Stimulated activated naive CD8-positive, alpha-beta T cell treated with anti-CD3 and anti-CD28 coated beads, Interleukin-15, Interleukin-2, amounts not matched to agents 100 ng/mL and 50 ng/mL, for 24 hours (primary cell): Measurements from ENCODE around the gene KCNH2.

ENCODE experiments used
- H3K27ac Mint-ChIP-seq: one replicate; pipeline ENCODE4 v1.8.0; 2021; ENCODE audit warnings: mild to moderate bottlenecking, mixed read lengths
- H3K27me3 Mint-ChIP-seq: one replicate; pipeline ENCODE4 v1.8.0; 2021; ENCODE audit warnings: mixed read lengths
- H3K36me3 Mint-ChIP-seq: one replicate; pipeline ENCODE4 v1.8.0; 2021; ENCODE audit warnings: low read depth, mixed read lengths
- H3K4me1 Mint-ChIP-seq: one replicate; pipeline ENCODE4 v1.8.0; 2021; ENCODE audit warnings: low read depth, mixed read lengths
- H3K4me3 Mint-ChIP-seq: one replicate; pipeline ENCODE4 v1.8.0; 2021; ENCODE audit warnings: mild to moderate bottlenecking, mixed read lengths
- H3K9me3 Mint-ChIP-seq: one replicate; pipeline ENCODE4 v1.8.0; 2021; ENCODE audit warnings: mixed read lengths

Gene KCNH2

DNA sequence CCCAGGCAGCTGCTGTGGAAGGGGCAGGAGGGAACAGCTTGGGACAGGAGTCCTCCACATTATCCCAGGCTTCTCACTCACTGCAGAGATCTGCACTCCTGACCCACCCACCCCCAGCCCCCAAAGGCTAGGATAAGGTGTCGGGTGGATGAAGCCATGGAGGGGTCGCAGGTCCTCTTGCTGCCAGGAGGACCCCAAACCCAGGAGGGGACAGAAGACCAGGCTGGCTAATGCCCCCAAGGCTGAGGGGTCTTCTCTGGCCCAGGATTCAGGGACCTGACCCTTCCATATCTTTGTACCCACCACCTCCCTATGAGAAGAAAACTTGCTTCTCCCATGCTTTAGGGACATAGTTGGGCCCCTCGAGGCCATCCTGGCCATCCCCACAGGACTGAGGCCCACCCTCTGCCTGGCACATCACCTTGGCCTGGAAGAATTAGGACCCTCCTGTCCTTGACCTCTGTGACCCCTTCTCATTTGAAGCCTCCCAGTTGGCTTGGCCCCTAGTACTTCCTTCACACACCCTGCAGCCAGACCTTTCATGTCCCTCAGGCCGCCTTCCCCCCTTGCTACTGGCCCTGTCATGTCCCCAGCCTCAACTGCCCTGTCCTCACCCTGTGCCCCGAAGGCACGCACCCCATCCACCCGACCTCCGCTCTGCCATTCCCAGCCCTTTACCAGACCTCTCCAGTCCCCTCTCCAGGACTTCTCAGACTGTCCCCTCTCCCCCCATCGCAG, 21.6 kb downstream of the KCNH2 start:
- no peaks in the 10 kb centered on the region for H3K9me3 Mint-ChIP-seq
- no peaks in the 10 kb centered on the region for H3K36me3 Mint-ChIP-seq
- peaks cover 7% of the 10 kb centered on the region for H3K4me1 Mint-ChIP-seq
- no peak overlapping the region for H3K4me3 Mint-ChIP-seq
- no peak overlapping the region for H3K27ac Mint-ChIP-seq
- H3K27me3 Mint-ChIP-seq, result peaks cover 37% of the 10 kb centered on the region

DNA sequence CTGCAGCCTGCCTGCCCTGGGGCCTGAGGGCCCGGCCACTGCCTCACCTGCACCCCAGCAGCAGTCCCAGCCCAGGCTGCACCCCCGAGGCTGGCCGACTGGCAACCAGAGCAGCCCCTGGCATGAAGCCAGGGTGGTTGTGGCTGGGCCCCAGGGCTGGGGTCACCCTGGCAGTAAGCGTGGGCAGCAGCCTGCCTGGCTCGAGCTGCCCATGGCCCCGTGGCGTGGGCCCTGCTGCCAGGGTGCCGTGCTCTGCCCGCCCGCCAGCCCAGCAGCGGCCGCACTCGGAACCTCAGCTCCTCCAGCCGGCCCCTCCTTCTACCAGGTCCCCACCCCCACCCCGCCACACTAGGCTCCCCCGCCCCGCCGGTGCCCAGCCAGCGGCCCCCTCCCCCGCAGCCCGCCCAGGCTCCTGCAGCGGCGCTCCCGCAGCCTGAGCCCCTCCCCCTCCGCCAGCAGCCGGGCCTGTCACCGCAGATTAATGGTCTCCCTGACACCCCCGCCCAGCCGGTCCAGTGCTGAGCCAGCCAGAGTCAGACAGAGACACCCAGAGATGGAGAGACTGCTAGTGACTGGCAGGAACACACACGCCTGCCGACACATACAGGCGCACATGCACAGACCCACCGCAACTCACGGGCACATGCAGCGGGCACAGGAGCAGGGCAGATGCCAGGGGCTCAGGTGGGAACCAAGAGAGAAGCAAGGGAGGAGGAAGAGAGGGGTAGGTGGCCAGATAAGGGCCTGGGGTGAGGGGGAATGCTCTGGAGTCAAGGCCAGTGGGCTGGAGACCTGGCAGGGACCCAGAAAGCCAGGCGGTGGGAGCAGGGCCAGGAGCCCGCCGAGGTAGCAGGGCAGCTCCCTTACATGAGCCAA, 22.4 kb downstream of the KCNH2 start:
- no peak overlapping the region for H3K27ac Mint-ChIP-seq

DNA sequence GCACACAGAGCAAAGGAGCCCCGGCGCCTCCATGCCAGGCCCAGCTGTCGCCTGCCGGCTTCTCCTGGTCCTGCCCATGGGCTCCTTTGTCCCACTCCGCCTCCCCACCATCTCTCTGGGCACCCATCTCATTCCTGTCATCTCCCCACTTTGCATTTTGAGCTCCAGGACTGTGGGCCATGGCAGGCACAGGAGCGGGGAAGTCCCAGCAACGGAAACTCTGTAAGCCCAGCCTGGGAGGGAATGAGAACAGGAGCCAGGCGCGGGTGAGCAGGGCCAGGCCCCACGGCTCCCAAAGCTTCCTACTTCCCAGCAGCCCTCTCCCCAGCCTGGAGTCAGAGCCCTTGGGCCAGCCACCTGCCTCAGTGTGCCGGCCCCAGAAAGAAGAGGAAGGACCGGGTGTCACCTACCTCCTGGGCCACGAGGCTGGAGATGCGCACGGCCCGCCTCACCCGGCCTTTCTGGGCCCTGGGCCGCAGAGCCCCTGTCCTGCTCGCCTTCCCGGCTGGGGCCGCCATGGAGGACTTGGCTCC, 23.1 kb downstream of the KCNH2 start:
- Mint-ChIP-seq H3K27me3 (peaks cover 32% of the 10 kb centered on the region), H3K4me3 (no peak overlapping the region), H3K9me3 (no peaks in the 10 kb centered on the region), H3K36me3 (no peaks in the 10 kb centered on the region), H3K27ac (no peak overlapping the region), H3K4me1 (peaks cover 7% of the 10 kb centered on the region)

More for the DNA sequence above, 22.4 kb downstream of the KCNH2 start:
- Mint-ChIP-seq H3K9me3 (no peaks in the 10 kb centered on the region), H3K4me1 (peaks cover 7% of the 10 kb centered on the region), H3K27me3 (peaks cover 37% of the 10 kb centered on the region), H3K36me3 (no peaks in the 10 kb centered on the region), H3K4me3 (no peak overlapping the region)

DNA sequence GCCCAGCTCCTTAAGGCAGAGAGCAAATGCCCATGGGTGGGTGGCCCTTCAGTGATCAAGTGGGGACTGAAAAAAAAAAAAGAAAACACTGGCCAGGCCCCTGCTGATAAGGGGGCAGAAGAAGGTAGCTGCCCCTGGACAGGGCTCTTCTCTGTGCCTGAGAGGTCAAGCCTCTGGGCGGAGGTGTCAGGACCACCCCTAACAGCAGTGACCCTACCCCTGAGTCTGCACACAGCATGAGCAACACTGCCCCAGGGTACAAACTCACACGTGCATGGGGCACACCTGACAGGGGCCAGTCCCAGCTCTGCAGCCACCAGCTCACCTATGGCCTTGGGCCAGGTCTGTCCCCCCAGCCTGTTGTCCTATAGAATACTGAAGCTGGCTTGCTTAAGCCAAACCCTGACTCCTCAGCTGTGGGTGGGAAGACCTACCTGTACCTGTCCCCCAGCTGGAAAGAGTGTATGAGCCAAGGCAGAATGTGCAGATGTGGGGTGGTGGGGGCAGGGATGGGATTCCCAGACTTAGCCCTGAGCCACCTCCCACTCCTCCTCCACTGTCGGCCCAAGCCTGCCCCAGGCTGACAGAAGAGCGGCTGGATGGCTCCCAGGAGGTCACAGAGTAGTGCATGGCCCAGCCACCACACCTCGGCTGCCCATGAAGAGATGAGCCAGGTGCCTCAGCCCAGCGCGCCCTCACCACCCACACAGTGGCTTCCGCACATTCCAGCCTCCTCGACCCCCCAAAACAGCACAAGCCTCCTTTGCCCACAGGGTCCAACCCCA, 23.7 kb downstream of the KCNH2 start:
- H3K27me3 Mint-ChIP-seq, result peaks cover 25% of the 10 kb centered on the region
- peaks cover 7% of the 10 kb centered on the region for H3K4me1 Mint-ChIP-seq
- H3K9me3 Mint-ChIP-seq, result no peaks in the 10 kb centered on the region
- no peak overlapping the region for H3K27ac Mint-ChIP-seq
- no peaks in the 10 kb centered on the region for H3K36me3 Mint-ChIP-seq
- H3K4me3 Mint-ChIP-seq, result no peak overlapping the region

DNA sequence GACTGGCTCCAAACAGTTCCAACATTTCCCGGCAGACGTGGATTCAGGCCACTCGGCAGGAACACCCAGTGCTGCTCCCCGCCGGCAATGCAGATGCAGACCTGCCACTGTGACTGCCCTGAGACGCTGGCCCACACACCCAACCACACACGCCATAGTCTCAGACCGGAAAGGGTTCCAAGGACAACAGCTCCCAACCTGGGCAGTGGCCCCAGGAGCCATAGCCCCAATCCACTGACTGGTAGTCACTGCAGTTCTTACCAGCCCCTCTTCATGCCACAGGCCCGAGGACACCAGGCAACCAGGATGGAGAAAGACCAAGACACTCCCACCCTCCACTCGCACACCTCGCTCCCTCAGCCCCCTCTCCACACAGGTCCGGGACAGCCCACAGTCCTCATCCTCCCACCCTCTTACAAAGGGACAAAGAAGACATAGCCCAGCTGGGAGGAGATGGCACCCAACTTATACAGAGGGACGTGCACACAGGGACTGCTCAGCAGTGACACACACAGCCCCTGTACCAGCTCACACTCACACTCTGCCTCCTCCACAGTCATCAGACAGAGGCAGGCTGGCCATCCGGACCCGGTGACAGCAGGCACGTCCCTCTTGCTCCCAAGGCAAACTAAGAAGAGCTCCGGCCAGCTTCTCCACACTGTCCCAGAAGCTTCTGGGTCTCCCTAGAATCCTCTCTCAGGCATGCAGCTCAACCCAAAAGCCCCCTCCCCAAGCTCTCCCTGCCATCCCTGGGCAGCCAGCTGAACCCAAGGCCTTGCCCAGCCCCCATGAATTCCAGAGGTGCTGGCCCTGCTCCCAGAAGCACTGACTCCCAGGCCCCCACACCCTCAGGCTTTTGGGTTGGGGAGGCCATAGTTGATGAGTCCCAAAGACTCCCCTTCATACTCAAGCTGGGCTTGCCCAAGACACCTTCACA, 24.8 kb downstream of the KCNH2 start:
- H3K27ac Mint-ChIP-seq, result no peak overlapping the region

DNA sequence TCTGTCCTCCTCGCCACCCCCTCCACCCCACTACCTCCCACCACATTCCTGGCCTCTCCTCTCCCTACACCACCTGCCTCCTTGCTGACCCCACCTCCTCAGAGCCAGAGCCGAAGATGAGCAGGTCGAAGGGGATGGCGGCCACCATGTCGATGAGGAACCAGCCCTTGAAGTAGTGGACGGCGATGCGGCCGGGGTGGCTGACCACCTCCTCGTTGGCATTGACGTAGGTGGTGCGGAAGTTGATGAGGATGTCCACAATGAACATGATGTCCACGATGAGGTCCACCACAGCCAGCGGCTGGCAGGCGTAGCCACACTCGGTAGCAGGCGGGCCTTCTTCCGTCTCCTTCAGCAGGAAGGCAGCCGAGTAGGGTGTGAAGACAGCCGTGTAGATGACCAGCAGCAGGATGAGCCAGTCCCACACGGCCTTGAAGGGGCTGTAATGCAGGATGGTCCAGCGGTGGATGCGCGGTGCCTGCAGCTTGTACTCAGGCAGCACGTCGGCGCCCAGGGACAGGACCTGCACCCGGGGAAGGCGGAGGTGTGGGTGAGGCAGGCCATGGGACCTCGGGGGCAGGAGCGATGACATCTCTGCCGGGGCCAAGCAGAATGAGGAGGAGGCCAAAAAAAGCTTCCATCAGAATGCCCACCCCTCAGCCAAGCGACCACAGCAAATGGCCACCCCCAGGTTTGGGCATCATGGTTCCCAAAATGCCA, 25.6 kb downstream of the KCNH2 start:
- Mint-ChIP-seq H3K27me3 (peaks cover 17% of the 10 kb centered on the region), H3K27ac (no peak overlapping the region)

More for the DNA sequence above, 24.8 kb downstream of the KCNH2 start:
- H3K4me1 Mint-ChIP-seq, result peaks cover under 1% of the 10 kb centered on the region
- peaks cover 21% of the 10 kb centered on the region for H3K27me3 Mint-ChIP-seq
- H3K36me3 Mint-ChIP-seq, result no peaks in the 10 kb centered on the region
- H3K4me3 Mint-ChIP-seq, result no peak overlapping the region
- no peaks in the 10 kb centered on the region for H3K9me3 Mint-ChIP-seq

DNA sequence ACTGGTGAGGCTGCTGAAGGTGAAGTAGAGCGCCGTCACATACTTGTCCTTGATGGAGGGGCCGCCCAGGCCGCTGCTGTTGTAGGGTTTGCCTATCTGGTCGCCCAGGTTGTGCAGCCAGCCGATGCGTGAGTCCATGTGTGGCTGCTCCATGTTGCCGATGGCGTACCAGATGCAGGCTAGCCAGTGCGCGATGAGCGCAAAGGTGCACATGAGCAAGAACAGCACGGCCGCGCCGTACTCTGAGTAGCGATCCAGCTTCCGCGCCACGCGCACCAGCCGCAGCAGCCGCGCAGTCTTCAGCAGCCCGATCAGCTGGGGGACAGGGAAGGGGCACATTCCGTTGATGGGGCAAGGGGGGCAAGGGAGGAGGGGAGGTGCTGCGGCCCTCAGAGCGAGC, 26.6 kb downstream of the KCNH2 start:
- H3K27me3 Mint-ChIP-seq, result peaks cover 10% of the 10 kb centered on the region
- H3K4me1 Mint-ChIP-seq, result no peaks in the 10 kb centered on the region

More for the DNA sequence above, 25.6 kb downstream of the KCNH2 start:
- Mint-ChIP-seq H3K4me3 (no peak overlapping the region), H3K36me3 (no peaks in the 10 kb centered on the region), H3K9me3 (no peaks in the 10 kb centered on the region), H3K4me1 (no peaks in the 10 kb centered on the region)

DNA sequence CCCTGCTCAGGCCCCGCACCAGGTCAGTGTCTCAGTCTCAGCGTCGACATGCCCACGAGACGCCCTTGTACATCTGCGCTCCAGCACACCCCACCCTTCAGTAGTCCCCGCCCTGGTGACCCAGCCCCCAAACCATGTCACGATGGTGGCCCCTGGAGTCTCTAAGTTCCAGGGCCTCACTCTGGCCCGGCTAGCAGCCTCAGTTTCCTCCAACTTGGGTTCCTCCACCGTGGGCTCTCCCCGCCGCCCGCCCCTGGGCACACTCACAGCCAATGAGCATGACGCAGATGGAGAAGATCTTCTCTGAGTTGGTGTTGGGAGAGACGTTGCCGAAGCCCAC, 27.0 kb downstream of the KCNH2 start:
- H3K4me3 Mint-ChIP-seq, result no peak overlapping the region
- H3K9me3 Mint-ChIP-seq, result no peaks in the 10 kb centered on the region
- peaks cover 11% of the 10 kb centered on the region for H3K27me3 Mint-ChIP-seq
- H3K27ac Mint-ChIP-seq, result no peak overlapping the region
- no peaks in the 10 kb centered on the region for H3K36me3 Mint-ChIP-seq
- no peaks in the 10 kb centered on the region for H3K4me1 Mint-ChIP-seq

More for the DNA sequence above, 26.6 kb downstream of the KCNH2 start:
- Mint-ChIP-seq H3K36me3 (no peaks in the 10 kb centered on the region), H3K4me3 (no peak overlapping the region), H3K27ac (no peak overlapping the region), H3K9me3 (no peaks in the 10 kb centered on the region)

DNA sequence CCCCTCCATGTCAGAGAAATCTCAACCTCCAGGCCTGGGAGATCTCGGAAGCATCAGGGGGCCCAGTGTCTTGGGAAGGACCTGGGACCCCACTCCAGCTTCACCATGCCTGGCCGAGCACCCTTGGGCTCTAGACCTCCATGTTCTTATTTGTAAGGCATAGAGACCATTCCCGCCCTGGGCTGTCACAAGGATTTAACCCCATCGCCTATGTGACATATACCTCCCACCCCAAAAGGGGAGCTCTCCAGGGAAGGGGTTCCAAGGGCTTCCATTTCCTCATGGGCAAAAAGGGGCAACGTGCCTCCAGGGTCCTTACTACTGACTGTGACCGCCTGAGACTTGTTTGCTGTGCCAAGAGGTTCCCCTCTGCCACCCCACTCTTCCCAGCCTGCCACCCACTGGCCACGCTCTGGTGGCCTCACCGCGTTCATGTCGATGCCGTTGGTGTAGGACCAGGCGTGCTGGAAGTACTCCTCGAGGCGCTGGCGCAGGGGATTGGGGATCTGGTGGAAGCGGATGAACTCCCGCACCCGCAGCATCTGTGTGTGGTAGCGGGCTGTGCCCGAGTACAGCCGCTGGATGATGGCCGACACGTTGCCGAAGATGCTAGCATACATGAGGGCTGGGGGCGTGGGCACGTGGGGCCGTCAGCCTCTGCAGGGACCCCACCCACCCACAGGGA, 27.5 kb downstream of the KCNH2 start:
- H3K4me1 Mint-ChIP-seq, result no peaks in the 10 kb centered on the region
- peaks cover 7% of the 10 kb centered on the region for H3K27me3 Mint-ChIP-seq
- no peak overlapping the region for H3K27ac Mint-ChIP-seq
- H3K9me3 Mint-ChIP-seq, result no peaks in the 10 kb centered on the region
- H3K4me3 Mint-ChIP-seq, result no peak overlapping the region
- H3K36me3 Mint-ChIP-seq, result no peaks in the 10 kb centered on the region

DNA sequence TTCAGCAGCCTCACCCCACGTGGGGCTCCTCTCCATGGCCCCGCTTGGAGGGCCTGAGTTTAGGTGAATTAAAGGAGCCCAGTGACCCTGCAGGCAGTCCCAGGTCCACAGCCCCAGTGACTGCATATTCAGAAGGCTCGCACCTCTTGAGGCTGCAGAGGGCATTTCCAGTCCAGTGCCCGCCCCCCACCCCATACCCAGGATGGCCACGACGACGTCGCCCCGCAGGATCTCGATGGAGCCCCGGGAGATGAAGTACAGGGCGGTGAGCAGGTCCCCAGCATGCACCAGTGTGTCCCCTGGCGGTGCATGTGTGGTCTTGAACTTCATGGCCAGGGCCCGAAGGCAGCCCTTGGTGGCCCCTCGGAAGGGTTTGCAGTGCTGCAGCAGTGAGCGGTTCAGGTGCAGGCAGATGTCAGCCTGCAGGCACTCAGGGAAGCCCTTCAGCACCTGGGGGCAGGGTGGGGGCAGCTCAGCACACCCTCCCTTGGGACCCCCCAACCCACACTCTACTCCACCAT, 28.1 kb downstream of the KCNH2 start:
- Mint-ChIP-seq H3K9me3 (no peaks in the 10 kb centered on the region), H3K27me3 (peaks cover 7% of the 10 kb centered on the region), H3K27ac (no peak overlapping the region), H3K4me3 (no peak overlapping the region), H3K4me1 (no peaks in the 10 kb centered on the region), H3K36me3 (no peaks in the 10 kb centered on the region)

DNA sequence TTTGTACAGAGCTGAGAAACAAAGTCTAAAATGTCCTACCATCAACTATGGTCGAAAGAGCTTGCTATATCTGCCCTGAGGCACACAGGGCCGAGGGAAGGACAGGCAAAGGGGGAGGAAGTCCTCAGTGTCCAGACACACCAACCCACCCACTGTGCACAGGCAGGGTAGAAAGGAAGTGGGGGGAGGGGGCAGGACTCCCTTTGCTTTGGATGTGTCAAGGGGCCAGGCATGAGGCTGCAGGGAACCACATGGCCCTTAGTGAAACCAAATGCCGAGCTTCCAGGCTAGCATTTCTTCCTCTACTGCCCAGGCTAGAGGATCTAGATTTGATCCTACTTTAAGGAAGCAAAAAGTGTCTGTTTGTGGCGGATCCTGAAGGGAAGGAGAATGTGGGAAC, 28.6 kb downstream of the KCNH2 start:
- no peak overlapping the region for H3K4me3 Mint-ChIP-seq

DNA sequence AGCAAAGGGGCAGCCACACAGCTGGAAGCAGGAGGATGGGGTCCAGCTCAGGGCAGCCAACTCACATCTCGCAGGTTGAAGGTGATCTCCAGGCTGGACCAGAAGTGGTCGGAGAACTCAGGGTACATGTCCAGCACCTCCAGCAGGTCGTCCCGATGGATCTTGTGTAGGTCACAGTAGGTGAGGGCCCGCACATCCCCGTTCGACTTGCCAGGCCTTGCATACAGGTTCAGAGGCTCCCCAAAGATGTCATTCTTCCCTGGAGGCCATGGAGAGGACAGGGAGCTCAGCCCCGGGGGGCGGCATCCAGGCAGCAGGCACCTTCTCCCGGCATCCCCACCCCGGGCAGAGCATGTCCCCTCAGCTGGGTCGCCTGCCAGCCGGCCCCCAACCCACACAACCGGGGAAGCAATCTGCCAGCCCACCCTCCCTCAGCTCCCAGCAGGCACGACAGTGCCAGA, 29.3 kb downstream of the KCNH2 start:
- Mint-ChIP-seq H3K9me3 (no peaks in the 10 kb centered on the region), H3K4me1 (no peaks in the 10 kb centered on the region), H3K36me3 (no peaks in the 10 kb centered on the region), H3K27me3 (peaks cover 7% of the 10 kb centered on the region), H3K4me3 (no peak overlapping the region), H3K27ac (no peak overlapping the region)

More for the DNA sequence above, 28.6 kb downstream of the KCNH2 start:
- Mint-ChIP-seq H3K4me1 (no peaks in the 10 kb centered on the region), H3K36me3 (no peaks in the 10 kb centered on the region), H3K27me3 (peaks cover 7% of the 10 kb centered on the region), H3K9me3 (no peaks in the 10 kb centered on the region), H3K27ac (no peak overlapping the region)
